GM23338 (cell line): ENCODE data around the gene DLST. TPM values are rescaled to one million over a fixed set of nuclear protein-coding genes. Genes with fewer than 3 reads are reported as not detected.

Experiments used
- ATAC-seq: fragments of 200-7000 bp; cut with Tn5 transposase; 3 replicates; pipeline ENCODE4 v1.9.1; 2020
- DNase-seq: peaks from one replicate; pipeline ENCODE4 v3.0.0-alpha.2; 2015; ENCODE audit warnings: low spot score
- H2AFZ ChIP-seq: fragments of 200-600 bp; sonication (generic); 2 replicates; pipeline ENCODE4 v1.8.0; 2016; ENCODE audit warnings: antibody characterized with exemption, mild to moderate bottlenecking, moderate library complexity
- H3F3A ChIP-seq: fragments of 200-600 bp; sonication (generic); replicated peaks from 2 replicates; pipeline ENCODE4 v1.8.0; 2017; ENCODE audit warnings: antibody characterized with exemption, mixed run types, low read depth
- H3K27ac ChIP-seq: fragments of 200-600 bp; sonication (generic); 2 replicates; pipeline ENCODE4 v1.6.1; 2016; ENCODE audit warnings: low read depth
- H3K27me3 ChIP-seq: fragments of 200-600 bp; sonication (generic); 2 replicates; pipeline ENCODE4 v1.8.0; 2016; ENCODE audit warnings: mild to moderate bottlenecking, mixed run types, moderate library complexity; ENCODE audit not compliant: insufficient read depth
- H3K36me3 ChIP-seq: fragments of 200-600 bp; sonication (generic); 2 replicates; pipeline ENCODE4 v1.8.0; 2016; ENCODE audit warnings: mild to moderate bottlenecking; ENCODE audit not compliant: insufficient read depth
- H3K4me1 ChIP-seq: fragments of 200-600 bp; sonication (generic); 2 replicates; pipeline ENCODE4 v1.8.0; 2016; ENCODE audit warnings: mild to moderate bottlenecking, moderate library complexity; ENCODE audit not compliant: insufficient read depth
- H3K4me2 ChIP-seq: fragments of 200-600 bp; sonication (generic); 2 replicates; pipeline ENCODE4 v1.7.1; 2017; ENCODE audit warnings: mixed run types
- H3K4me3 ChIP-seq: fragments of 200-600 bp; sonication (generic); 2 replicates; pipeline ENCODE4 v1.6.1; 2016; ENCODE audit warnings: mixed run types
- H3K79me2 ChIP-seq: fragments of 200-600 bp; sonication (generic); replicated peaks from 2 replicates; pipeline ENCODE4 v1.8.0; 2017; ENCODE audit warnings: mild to moderate bottlenecking; ENCODE audit not compliant: insufficient read depth
- H3K9me2 ChIP-seq: fragments of 200-600 bp; sonication (generic); 2 replicates; pipeline ENCODE4 v1.8.0; 2017; ENCODE audit not compliant: insufficient read depth
- H4K20me1 ChIP-seq: fragments of 200-600 bp; sonication (generic); replicated peaks from 2 replicates; pipeline ENCODE4 v1.8.0; 2017; ENCODE audit warnings: mild to moderate bottlenecking; ENCODE audit not compliant: insufficient read depth
- H3K27ac Mint-ChIP-seq: 2 replicates; pipeline ENCODE4 v1.8.0; 2020; ENCODE audit warnings: inconsistent platforms, mild to moderate bottlenecking, moderate library complexity, mixed read lengths
- H3K27me3 Mint-ChIP-seq: 3 replicates; pipeline ENCODE4 v1.8.0; 2022; ENCODE audit warnings: low read depth, mild to moderate bottlenecking, moderate library complexity, mixed read lengths, inconsistent platforms; ENCODE audit not compliant: insufficient read depth, poor library complexity
- H3K36me3 Mint-ChIP-seq: 3 replicates; pipeline ENCODE4 v1.8.0; 2021; ENCODE audit warnings: low read depth, mild to moderate bottlenecking, inconsistent platforms, moderate library complexity, mixed read lengths
- H3K4me1 Mint-ChIP-seq: 3 replicates; pipeline ENCODE4 v1.8.0; 2020; ENCODE audit warnings: mild to moderate bottlenecking, inconsistent platforms, mixed read lengths
- H3K4me3 Mint-ChIP-seq: 3 replicates; pipeline ENCODE4 v1.8.0; 2021; ENCODE audit warnings: moderate library complexity, mild to moderate bottlenecking, inconsistent platforms, mixed read lengths
- H3K9me3 Mint-ChIP-seq: 3 replicates; pipeline ENCODE4 v1.8.0; 2020; ENCODE audit warnings: moderate library complexity, mild to moderate bottlenecking, inconsistent platforms, mixed read lengths
- JUNB ChIP-seq: IDR thresholded peaks from one replicate; pipeline ENCODE4 v1.6.1; 2016; ENCODE audit warnings: antibody characterized with exemption; ENCODE audit not compliant: unreplicated experiment
- NANOG ChIP-seq: IDR thresholded peaks from 2 replicates; pipeline ENCODE4 v1.6.1; 2016; ENCODE audit warnings: antibody characterized with exemption, borderline replicate concordance
- POLR2AphosphoS5 ChIP-seq: IDR thresholded peaks from 2 replicates; pipeline ENCODE4 v1.6.1; 2016; ENCODE audit warnings: antibody characterized with exemption, low read depth
- STAT1 ChIP-seq: IDR thresholded peaks from one replicate; pipeline ENCODE4 v1.6.1; 2016; ENCODE audit warnings: antibody characterized with exemption; ENCODE audit not compliant: unreplicated experiment
- ZNF114 ChIP-seq: fragments of 250-450 bp; sonication (Bioruptor Pico); IDR thresholded peaks from 2 replicates; pipeline ENCODE4 v1.5.0; 2020; ENCODE audit warnings: mild to moderate bottlenecking, moderate library complexity
- ZNF331 ChIP-seq: fragments of 250-450 bp; sonication (Bioruptor Pico); IDR thresholded peaks from 2 replicates; pipeline ENCODE4 v1.5.0; 2020; ENCODE audit warnings: low read depth, mild to moderate bottlenecking, moderate library complexity
- polyA plus RNA-seq: library from polyadenylated mRNA; unstranded; fragments of >200 nt; fragmentation: Nextera tagmentation; extraction: Ambion mirVana; gene quantifications from 2 replicates; pipeline ENCODE4 v1.2.1, GENCODE V29; 2016
- total RNA-seq: library from RNA; depleted of rRNA; stranded (reverse); fragments of >200 nt; shearing (Covaris generic); gene quantifications from 2 replicates; pipeline ENCODE4 v1.2.3, GENCODE V29; 2014
- TF ChIP-seq, protein P1 (sequence below): fragments of 250-450 bp; sonication (Bioruptor Pico); IDR thresholded peaks from 2 replicates; pipeline ENCODE4 v1.5.0; 2020; ENCODE audit warnings: mild to moderate bottlenecking, moderate library complexity
- TF ChIP-seq, protein P2 (sequence below): IDR thresholded peaks from 2 replicates; pipeline ENCODE4 v1.6.1; 2016; ENCODE audit warnings: antibody characterized with exemption
- TF ChIP-seq, protein P3 (sequence below), 2 experiments: fragments of 200-600 bp in 1 of 2; sonication (generic) in 1 of 2; conservative IDR thresholded peaks; 2 replicates each; pipeline versions ENCODE4 v1.5.1 to v1.6.1; 2016 to 2017; ENCODE audit warnings: antibody characterized with exemption in 2 of 2, low read depth in 2 of 2, mild to moderate bottlenecking in 2 of 2, moderate library complexity in 1 of 2
- TF ChIP-seq, protein P4 (sequence below): IDR thresholded peaks from one replicate; pipeline ENCODE4 v1.6.1; 2018; ENCODE audit warnings: antibody characterized with exemption; ENCODE audit not compliant: unreplicated experiment

Gene DLST
- total and polyA plus RNA-seq, 2 experiments from 2014 or later, result 11.2 to 106 TPM

DNA sequence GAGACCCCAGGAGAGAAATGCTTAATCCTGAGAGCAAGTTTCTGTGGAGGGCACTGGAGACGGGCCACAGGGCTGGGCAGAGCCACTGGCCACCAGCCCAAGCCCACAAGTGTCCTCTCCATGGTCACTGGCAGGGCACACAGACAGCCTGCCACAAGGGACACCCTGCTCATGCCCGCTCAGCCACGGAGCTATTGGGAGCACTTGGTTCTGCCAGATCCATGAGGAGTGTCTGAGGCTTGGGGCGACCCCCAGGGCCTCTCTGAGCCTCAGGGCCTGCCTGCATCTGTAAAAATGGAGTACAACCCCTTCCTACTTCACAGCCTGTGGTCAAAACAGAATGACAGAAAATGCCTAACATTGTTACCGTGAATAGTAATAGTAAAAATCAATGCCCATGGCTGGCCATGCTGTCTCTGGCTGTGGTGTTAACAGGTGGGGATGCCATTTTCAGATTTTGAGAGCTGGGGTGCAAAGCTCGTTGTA, 70.5 kb downstream of the DLST start:
- Histone ChIP-seq H2AFZ (no peak overlapping the region), H3K4me2 (no peak overlapping the region), H3F3A (no peaks in the 10 kb centered on the region; the same call in 1 of the 2 replicates)

More for the DNA sequence above, 70.5 kb downstream of the DLST start:
- Histone ChIP-seq H3K9me2 (no peaks in the 10 kb centered on the region), H3K79me2 (no peaks in the 10 kb centered on the region), H3K27me3 (peaks cover 12% of the 10 kb centered on the region; the same call in 1 of the 2 replicates), H3K27ac (no peak overlapping the region), H4K20me1 (no peaks in the 10 kb centered on the region), H3K4me3 (no peak overlapping the region), H3K36me3 (no peaks in the 10 kb centered on the region), H3K4me1 (peaks cover 8% of the 10 kb centered on the region)
- Mint-ChIP-seq H3K27ac (no peak overlapping the region), H3K36me3 (no peaks in the 10 kb centered on the region; the same call in 2 of the 3 replicates), H3K9me3 (no peaks in the 10 kb centered on the region), H3K27me3 (peaks cover 15% of the 10 kb centered on the region), H3K4me1 (peaks cover 13% of the 10 kb centered on the region; the same call in 2 of the 3 replicates), H3K4me3 (no peak overlapping the region)
- no peak for ATAC-seq
- DNase-seq, result no peak
- TF ChIP-seq STAT1 (no peak), JUNB (no peak), NANOG (no peak), POLR2AphosphoS5 (no peak), ZNF331 (CRISPR knock-in tag) (no peak), ZNF114 (CRISPR knock-in tag) (no peak)
- TF ChIP-seq, protein P1, sequence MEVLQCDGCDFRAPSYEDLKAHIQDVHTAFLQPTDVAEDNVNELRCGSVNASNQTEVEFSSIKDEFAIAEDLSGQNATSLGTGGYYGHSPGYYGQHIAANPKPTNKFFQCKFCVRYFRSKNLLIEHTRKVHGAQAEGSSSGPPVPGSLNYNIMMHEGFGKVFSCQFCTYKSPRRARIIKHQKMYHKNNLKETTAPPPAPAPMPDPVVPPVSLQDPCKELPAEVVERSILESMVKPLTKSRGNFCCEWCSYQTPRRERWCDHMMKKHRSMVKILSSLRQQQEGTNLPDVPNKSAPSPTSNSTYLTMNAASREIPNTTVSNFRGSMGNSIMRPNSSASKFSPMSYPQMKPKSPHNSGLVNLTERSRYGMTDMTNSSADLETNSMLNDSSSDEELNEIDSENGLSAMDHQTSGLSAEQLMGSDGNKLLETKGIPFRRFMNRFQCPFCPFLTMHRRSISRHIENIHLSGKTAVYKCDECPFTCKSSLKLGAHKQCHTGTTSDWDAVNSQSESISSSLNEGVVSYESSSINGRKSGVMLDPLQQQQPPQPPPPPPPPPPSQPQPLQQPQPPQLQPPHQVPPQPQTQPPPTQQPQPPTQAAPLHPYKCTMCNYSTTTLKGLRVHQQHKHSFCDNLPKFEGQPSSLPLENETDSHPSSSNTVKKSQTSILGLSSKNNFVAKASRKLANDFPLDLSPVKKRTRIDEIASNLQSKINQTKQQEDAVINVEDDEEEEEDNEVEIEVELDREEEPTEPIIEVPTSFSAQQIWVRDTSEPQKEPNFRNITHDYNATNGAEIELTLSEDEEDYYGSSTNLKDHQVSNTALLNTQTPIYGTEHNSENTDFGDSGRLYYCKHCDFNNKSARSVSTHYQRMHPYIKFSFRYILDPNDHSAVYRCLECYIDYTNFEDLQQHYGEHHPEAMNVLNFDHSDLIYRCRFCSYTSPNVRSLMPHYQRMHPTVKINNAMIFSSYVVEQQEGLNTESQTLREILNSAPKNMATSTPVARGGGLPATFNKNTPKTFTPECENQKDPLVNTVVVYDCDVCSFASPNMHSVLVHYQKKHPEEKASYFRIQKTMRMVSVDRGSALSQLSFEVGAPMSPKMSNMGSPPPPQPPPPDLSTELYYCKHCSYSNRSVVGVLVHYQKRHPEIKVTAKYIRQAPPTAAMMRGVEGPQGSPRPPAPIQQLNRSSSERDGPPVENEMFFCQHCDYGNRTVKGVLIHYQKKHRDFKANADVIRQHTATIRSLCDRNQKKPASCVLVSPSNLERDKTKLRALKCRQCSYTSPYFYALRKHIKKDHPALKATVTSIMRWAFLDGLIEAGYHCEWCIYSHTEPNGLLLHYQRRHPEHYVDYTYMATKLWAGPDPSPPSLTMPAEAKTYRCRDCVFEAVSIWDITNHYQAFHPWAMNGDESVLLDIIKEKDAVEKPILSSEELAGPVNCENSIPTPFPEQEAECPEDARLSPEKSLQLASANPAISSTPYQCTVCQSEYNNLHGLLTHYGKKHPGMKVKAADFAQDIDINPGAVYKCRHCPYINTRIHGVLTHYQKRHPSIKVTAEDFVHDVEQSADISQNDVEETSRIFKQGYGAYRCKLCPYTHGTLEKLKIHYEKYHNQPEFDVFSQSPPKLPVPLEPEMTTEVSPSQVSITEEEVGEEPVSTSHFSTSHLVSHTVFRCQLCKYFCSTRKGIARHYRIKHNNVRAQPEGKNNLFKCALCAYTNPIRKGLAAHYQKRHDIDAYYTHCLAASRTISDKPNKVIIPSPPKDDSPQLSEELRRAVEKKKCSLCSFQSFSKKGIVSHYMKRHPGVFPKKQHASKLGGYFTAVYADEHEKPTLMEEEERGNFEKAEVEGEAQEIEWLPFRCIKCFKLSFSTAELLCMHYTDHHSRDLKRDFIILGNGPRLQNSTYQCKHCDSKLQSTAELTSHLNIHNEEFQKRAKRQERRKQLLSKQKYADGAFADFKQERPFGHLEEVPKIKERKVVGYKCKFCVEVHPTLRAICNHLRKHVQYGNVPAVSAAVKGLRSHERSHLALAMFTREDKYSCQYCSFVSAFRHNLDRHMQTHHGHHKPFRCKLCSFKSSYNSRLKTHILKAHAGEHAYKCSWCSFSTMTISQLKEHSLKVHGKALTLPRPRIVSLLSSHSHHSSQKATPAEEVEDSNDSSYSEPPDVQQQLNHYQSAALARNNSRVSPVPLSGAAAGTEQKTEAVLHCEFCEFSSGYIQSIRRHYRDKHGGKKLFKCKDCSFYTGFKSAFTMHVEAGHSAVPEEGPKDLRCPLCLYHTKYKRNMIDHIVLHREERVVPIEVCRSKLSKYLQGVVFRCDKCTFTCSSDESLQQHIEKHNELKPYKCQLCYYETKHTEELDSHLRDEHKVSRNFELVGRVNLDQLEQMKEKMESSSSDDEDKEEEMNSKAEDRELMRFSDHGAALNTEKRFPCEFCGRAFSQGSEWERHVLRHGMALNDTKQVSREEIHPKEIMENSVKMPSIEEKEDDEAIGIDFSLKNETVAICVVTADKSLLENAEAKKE (CRISPR knock-in tag), result no peak
- TF ChIP-seq, protein P2, sequence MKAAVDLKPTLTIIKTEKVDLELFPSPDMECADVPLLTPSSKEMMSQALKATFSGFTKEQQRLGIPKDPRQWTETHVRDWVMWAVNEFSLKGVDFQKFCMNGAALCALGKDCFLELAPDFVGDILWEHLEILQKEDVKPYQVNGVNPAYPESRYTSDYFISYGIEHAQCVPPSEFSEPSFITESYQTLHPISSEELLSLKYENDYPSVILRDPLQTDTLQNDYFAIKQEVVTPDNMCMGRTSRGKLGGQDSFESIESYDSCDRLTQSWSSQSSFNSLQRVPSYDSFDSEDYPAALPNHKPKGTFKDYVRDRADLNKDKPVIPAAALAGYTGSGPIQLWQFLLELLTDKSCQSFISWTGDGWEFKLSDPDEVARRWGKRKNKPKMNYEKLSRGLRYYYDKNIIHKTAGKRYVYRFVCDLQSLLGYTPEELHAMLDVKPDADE, result no peak
- TF ChIP-seq, protein P3, sequence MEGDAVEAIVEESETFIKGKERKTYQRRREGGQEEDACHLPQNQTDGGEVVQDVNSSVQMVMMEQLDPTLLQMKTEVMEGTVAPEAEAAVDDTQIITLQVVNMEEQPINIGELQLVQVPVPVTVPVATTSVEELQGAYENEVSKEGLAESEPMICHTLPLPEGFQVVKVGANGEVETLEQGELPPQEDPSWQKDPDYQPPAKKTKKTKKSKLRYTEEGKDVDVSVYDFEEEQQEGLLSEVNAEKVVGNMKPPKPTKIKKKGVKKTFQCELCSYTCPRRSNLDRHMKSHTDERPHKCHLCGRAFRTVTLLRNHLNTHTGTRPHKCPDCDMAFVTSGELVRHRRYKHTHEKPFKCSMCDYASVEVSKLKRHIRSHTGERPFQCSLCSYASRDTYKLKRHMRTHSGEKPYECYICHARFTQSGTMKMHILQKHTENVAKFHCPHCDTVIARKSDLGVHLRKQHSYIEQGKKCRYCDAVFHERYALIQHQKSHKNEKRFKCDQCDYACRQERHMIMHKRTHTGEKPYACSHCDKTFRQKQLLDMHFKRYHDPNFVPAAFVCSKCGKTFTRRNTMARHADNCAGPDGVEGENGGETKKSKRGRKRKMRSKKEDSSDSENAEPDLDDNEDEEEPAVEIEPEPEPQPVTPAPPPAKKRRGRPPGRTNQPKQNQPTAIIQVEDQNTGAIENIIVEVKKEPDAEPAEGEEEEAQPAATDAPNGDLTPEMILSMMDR (conservative IDR thresholded peaks at IDR 0.05; ENCODE audit: low read depth in 2 of 2), result no peak
- TF ChIP-seq, protein P4, sequence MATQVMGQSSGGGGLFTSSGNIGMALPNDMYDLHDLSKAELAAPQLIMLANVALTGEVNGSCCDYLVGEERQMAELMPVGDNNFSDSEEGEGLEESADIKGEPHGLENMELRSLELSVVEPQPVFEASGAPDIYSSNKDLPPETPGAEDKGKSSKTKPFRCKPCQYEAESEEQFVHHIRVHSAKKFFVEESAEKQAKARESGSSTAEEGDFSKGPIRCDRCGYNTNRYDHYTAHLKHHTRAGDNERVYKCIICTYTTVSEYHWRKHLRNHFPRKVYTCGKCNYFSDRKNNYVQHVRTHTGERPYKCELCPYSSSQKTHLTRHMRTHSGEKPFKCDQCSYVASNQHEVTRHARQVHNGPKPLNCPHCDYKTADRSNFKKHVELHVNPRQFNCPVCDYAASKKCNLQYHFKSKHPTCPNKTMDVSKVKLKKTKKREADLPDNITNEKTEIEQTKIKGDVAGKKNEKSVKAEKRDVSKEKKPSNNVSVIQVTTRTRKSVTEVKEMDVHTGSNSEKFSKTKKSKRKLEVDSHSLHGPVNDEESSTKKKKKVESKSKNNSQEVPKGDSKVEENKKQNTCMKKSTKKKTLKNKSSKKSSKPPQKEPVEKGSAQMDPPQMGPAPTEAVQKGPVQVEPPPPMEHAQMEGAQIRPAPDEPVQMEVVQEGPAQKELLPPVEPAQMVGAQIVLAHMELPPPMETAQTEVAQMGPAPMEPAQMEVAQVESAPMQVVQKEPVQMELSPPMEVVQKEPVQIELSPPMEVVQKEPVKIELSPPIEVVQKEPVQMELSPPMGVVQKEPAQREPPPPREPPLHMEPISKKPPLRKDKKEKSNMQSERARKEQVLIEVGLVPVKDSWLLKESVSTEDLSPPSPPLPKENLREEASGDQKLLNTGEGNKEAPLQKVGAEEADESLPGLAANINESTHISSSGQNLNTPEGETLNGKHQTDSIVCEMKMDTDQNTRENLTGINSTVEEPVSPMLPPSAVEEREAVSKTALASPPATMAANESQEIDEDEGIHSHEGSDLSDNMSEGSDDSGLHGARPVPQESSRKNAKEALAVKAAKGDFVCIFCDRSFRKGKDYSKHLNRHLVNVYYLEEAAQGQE, result no peak
